Ishikawa (cell line): Measurements from ENCODE around the gene PJVK.

Source experiments
- CREB1 ChIP-seq: IDR thresholded peaks from 2 replicates; pipeline ENCODE4 v1.6.1; 2012; ENCODE audit warnings: low read depth
- EP300 ChIP-seq: IDR thresholded peaks from 2 replicates; pipeline ENCODE4 v1.6.1; 2012; ENCODE audit warnings: borderline replicate concordance
- FOXM1 ChIP-seq: IDR thresholded peaks from 2 replicates; pipeline ENCODE4 v1.6.1; 2012; ENCODE audit warnings: low read depth, borderline replicate concordance
- ZBTB7A ChIP-seq: IDR thresholded peaks from 2 replicates; pipeline ENCODE4 v1.6.1; 2012; ENCODE audit warnings: low read depth
- TF ChIP-seq, protein P1 (sequence below): IDR thresholded peaks from 2 replicates; pipeline ENCODE4 v1.6.1; 2012
- TF ChIP-seq, protein P2 (sequence below): IDR thresholded peaks from 2 replicates; pipeline ENCODE4 v1.6.1; 2012; ENCODE audit warnings: low read depth, mild to moderate bottlenecking

GRCh38 chr2:178477443-178478129 is 26.4 kb downstream of the PJVK start:
- TF ChIP-seq, protein P1, sequence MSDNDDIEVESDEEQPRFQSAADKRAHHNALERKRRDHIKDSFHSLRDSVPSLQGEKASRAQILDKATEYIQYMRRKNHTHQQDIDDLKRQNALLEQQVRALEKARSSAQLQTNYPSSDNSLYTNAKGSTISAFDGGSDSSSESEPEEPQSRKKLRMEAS: no peak
- TF ChIP-seq EP300 (no peak), FOXM1 (no peak), ZBTB7A (no peak), CREB1 (no peak)
- TF ChIP-seq, protein P2, sequence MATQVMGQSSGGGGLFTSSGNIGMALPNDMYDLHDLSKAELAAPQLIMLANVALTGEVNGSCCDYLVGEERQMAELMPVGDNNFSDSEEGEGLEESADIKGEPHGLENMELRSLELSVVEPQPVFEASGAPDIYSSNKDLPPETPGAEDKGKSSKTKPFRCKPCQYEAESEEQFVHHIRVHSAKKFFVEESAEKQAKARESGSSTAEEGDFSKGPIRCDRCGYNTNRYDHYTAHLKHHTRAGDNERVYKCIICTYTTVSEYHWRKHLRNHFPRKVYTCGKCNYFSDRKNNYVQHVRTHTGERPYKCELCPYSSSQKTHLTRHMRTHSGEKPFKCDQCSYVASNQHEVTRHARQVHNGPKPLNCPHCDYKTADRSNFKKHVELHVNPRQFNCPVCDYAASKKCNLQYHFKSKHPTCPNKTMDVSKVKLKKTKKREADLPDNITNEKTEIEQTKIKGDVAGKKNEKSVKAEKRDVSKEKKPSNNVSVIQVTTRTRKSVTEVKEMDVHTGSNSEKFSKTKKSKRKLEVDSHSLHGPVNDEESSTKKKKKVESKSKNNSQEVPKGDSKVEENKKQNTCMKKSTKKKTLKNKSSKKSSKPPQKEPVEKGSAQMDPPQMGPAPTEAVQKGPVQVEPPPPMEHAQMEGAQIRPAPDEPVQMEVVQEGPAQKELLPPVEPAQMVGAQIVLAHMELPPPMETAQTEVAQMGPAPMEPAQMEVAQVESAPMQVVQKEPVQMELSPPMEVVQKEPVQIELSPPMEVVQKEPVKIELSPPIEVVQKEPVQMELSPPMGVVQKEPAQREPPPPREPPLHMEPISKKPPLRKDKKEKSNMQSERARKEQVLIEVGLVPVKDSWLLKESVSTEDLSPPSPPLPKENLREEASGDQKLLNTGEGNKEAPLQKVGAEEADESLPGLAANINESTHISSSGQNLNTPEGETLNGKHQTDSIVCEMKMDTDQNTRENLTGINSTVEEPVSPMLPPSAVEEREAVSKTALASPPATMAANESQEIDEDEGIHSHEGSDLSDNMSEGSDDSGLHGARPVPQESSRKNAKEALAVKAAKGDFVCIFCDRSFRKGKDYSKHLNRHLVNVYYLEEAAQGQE: no peak
